ENCODE measurements around the gene XPC.

The XPC gene

GRCh38 chr3:14200276-14200675 is 21.9 kb upstream of the XPC start:
- no peak overlapping the region for H3K4me2 ChIP-seq (ENCODE audit: low read length)
- no peaks in the 10 kb centered on the region for H3K9me2 ChIP-seq (ENCODE audit: low read depth, low read length)
- H3K79me2 ChIP-seq (ENCODE audit: insufficient read depth, low read length) = 0 out of 2 replicates have a peak, but pooled peaks cover 1% of the 10 kb centered on the region
- no peaks in the 10 kb centered on the region for H3K4me1 ChIP-seq (ENCODE audit: insufficient read depth, low read length, severe bottlenecking)
- no peak overlapping the region for H3K4me3 ChIP-seq (ENCODE audit: low read depth, low read length, poor library complexity, severe bottlenecking)
- H3K9me3 ChIP-seq (ENCODE audit: low read length) = no peaks in the 10 kb centered on the region
- no peaks in the 10 kb centered on the region for H3F3A ChIP-seq (ENCODE audit: insufficient read depth, low read length)
- H3K27me3 ChIP-seq (ENCODE audit: insufficient read depth, low read length) = no peaks in the 10 kb centered on the region
- H2AFZ ChIP-seq (ENCODE audit: low read length) = no peak overlapping the region
- no peak overlapping the region for H3K9ac ChIP-seq (ENCODE audit: low read length)
- H4K20me1 ChIP-seq (ENCODE audit: insufficient read depth, low read length) = no peaks in the 10 kb centered on the region
- peaks cover 38% of the 10 kb centered on the region for H3K36me3 ChIP-seq (ENCODE audit: insufficient read depth, low read length)
- H3K27ac ChIP-seq (ENCODE audit: low read depth, low read length, poor library complexity, severe bottlenecking) = no peak overlapping the region
- TF ChIP-seq EZH2 (IDR thresholded peaks at IDR 0.05; ENCODE audit: borderline replicate concordance, low read length) (no peak), CTCF (IDR thresholded peaks at IDR 0.05; ENCODE audit: low read length) (no peak)

GRCh38 chr3:14199641-14200040 is 21.2 kb upstream of the XPC start:
- H4K20me1 ChIP-seq (ENCODE audit: insufficient read depth, low read length) = no peaks in the 10 kb centered on the region
- no peaks in the 10 kb centered on the region for H3K9me3 ChIP-seq (ENCODE audit: low read length)
- H3K4me1 ChIP-seq (ENCODE audit: insufficient read depth, low read length, severe bottlenecking) = no peaks in the 10 kb centered on the region
- peaks cover 44% of the 10 kb centered on the region for H3K36me3 ChIP-seq (ENCODE audit: insufficient read depth, low read length)
- 0 out of 2 replicates have a peak, but pooled peaks cover 4% of the 10 kb centered on the region for H3K79me2 ChIP-seq (ENCODE audit: insufficient read depth, low read length)
- H3K4me3 ChIP-seq (ENCODE audit: low read depth, low read length, poor library complexity, severe bottlenecking) = no peak overlapping the region
- no peaks in the 10 kb centered on the region for H3K27me3 ChIP-seq (ENCODE audit: insufficient read depth, low read length)
- no peak overlapping the region for H3K4me2 ChIP-seq (ENCODE audit: low read length)
- no peak overlapping the region for H3K27ac ChIP-seq (ENCODE audit: low read depth, low read length, poor library complexity, severe bottlenecking)
- no peaks in the 10 kb centered on the region for H3K9me2 ChIP-seq (ENCODE audit: low read depth, low read length)
- H2AFZ ChIP-seq (ENCODE audit: low read length) = no peak overlapping the region
- no peak overlapping the region for H3K9ac ChIP-seq (ENCODE audit: low read length)
- no peaks in the 10 kb centered on the region for H3F3A ChIP-seq (ENCODE audit: insufficient read depth, low read length)
- no peak for TF ChIP-seq EZH2 (IDR thresholded peaks at IDR 0.05; ENCODE audit: borderline replicate concordance, low read length)
- TF ChIP-seq CTCF (IDR thresholded peaks at IDR 0.05; ENCODE audit: low read length) = no peak

- Histone ChIP-seq H2AFZ (ENCODE audit: low read length) (no peak overlapping the region), H3K36me3 (ENCODE audit: insufficient read depth, low read length) (peaks cover 51% of the 10 kb centered on the region)
Measured at GRCh38 chr3:14194865-14195264, 16.5 kb upstream of the XPC start.

More at GRCh38 chr3:14194865-14195264, 16.5 kb upstream of the XPC start:
- no peaks in the 10 kb centered on the region for H3K27me3 ChIP-seq (ENCODE audit: insufficient read depth, low read length)
- peaks cover 4% of the 10 kb centered on the region; the same call in 1 of the 2 replicates for H3K79me2 ChIP-seq (ENCODE audit: insufficient read depth, low read length)
- no peaks in the 10 kb centered on the region for H3K9me2 ChIP-seq (ENCODE audit: low read depth, low read length)
- H3K4me2 ChIP-seq (ENCODE audit: low read length) = no peak overlapping the region
- no peaks in the 10 kb centered on the region for H3F3A ChIP-seq (ENCODE audit: insufficient read depth, low read length)
- no peaks in the 10 kb centered on the region for H4K20me1 ChIP-seq (ENCODE audit: insufficient read depth, low read length)
- no peaks in the 10 kb centered on the region for H3K4me1 ChIP-seq (ENCODE audit: insufficient read depth, low read length, severe bottlenecking)
- H3K9ac ChIP-seq (ENCODE audit: low read length) = no peak overlapping the region
- no peak overlapping the region for H3K4me3 ChIP-seq (ENCODE audit: low read depth, low read length, poor library complexity, severe bottlenecking)
- TF ChIP-seq CTCF (IDR thresholded peaks at IDR 0.05; ENCODE audit: low read length) (no peak), EZH2 (IDR thresholded peaks at IDR 0.05; ENCODE audit: borderline replicate concordance, low read length) (no peak)
- H3K27ac ChIP-seq (ENCODE audit: low read depth, low read length, poor library complexity, severe bottlenecking) = no peak overlapping the region
- H3K9me3 ChIP-seq (ENCODE audit: low read length) = no peaks in the 10 kb centered on the region
